GM12878 (cell line): ENCODE measurements around the gene QSOX1. TPM values are rescaled to one million over a fixed set of nuclear protein-coding genes. Genes with fewer than 3 reads are reported as not detected.

Experiments used
- ATAC-seq: fragments of 200-7000 bp; cut with Tn5 transposase; 3 replicates; pipeline ENCODE4 v1.9.1; 2020; ENCODE audit warnings: mild to moderate bottlenecking, moderate library complexity
- BruUV-seq: library from RNA; stranded (reverse); fragments of 400-500 nt; replicated peaks from 2 replicates; lab custom pipeline; 2021; lab: Mats Ljungman, UMichigan
- CTCF ChIA-PET: fragments of 300-600 bp; sonication (Branson Sonifier 250); formaldehyde crosslinking; extraction: SDS; loops from one replicate; lab custom pipeline; 2021; ENCODE audit warnings: inconsistent platforms; lab: Yijun Ruan, JAX
- POLR2A ChIA-PET: fragments of 350-600 bp; formaldehyde crosslinking; extraction: SDS; loops from one replicate; lab custom pipeline; 2021; ENCODE audit warnings: inconsistent platforms; lab: Charles Lee
- RAD21 ChIA-PET: fragments of 300-600 bp; sonication (Branson Sonifier 250); formaldehyde crosslinking; loops from one replicate; lab custom pipeline; 2023; ENCODE audit warnings: antibody characterized with exemption; ENCODE audit not compliant: unreplicated experiment; lab: Charles Lee
- SMC1A ChIA-PET: fragments of 300-600 bp; sonication (Branson Sonifier 250); formaldehyde crosslinking; loops from one replicate; lab custom pipeline; 2023; ENCODE audit not compliant: unreplicated experiment, uncharacterized antibody; lab: Charles Lee
- DNase-seq: peaks from one replicate; pipeline ENCODE4 v3.0.0-alpha.2; 2011; ENCODE audit warnings: low read depth, low spot score
- FAIRE-seq: peaks from 3 replicates; lab custom pipeline; 2011; peaks lifted over from hg19 to GRCh38; lab: Jason Lieb, UNC
- H2AFZ ChIP-seq: 2 replicates; pipeline ENCODE4 v1.6.0; 2011; ENCODE audit warnings: low read depth, low read length, control low read depth; ENCODE audit not compliant: control insufficient read depth
- H3K27ac ChIP-seq: 2 replicates; pipeline ENCODE4 v1.5.1; 2011; ENCODE audit warnings: control low read depth; ENCODE audit not compliant: control insufficient read depth, insufficient read depth
- H3K27me3 ChIP-seq, 2 experiments: replicated peaks in 1 of 2; 2 replicates each; pipeline versions ENCODE4 v1.6.0 to v1.6.1; 2011; ENCODE audit warnings: low read length in 1 of 2; ENCODE audit not compliant: control insufficient read depth in 2 of 2, insufficient read depth in 2 of 2
- H3K36me3 ChIP-seq, 2 experiments: 2 replicates each; pipeline ENCODE4 v1.5.1; 2011; ENCODE audit warnings: low read length in 1 of 2; ENCODE audit not compliant: control insufficient read depth in 2 of 2, insufficient read depth in 2 of 2
- H3K4me1 ChIP-seq: 2 replicates; pipeline ENCODE4 v1.6.1; 2011; ENCODE audit warnings: mild to moderate bottlenecking, low read length, moderate library complexity, mixed read lengths; ENCODE audit not compliant: control insufficient read depth, insufficient read depth
- H3K4me2 ChIP-seq: 2 replicates; pipeline ENCODE4 v1.6.0; 2011; ENCODE audit warnings: control low read depth; ENCODE audit not compliant: control insufficient read depth, insufficient read depth
- H3K4me3 ChIP-seq: fragments of 200-600 bp; sonication (generic); 2 replicates; pipeline ENCODE4 v1.5.1; 2016
- H3K79me2 ChIP-seq: 2 replicates; pipeline ENCODE4 v1.6.0; 2011; ENCODE audit warnings: low read length; ENCODE audit not compliant: control insufficient read depth, insufficient read depth
- H3K9ac ChIP-seq: 2 replicates; pipeline ENCODE4 v1.8.0; 2011; ENCODE audit warnings: low read length, control low read depth, mixed read lengths; ENCODE audit not compliant: control insufficient read depth, insufficient read depth
- H3K9me3 ChIP-seq: replicated peaks from 3 replicates; pipeline ENCODE4 v1.5.1; 2011; ENCODE audit warnings: mild to moderate bottlenecking, low read length; ENCODE audit not compliant: control insufficient read depth, insufficient read depth
- H4K20me1 ChIP-seq: 2 replicates; pipeline ENCODE4 v1.6.0; 2011; ENCODE audit not compliant: control insufficient read depth, insufficient read depth
- ATF2 ChIP-seq: IDR thresholded peaks from 2 replicates; pipeline ENCODE4 v1.6.1; 2012; ENCODE audit warnings: low read length, inconsistent platforms
- IRF3 ChIP-seq: fragments of 450-650 bp; IDR thresholded peaks from 2 replicates; pipeline ENCODE4 v1.6.1; 2014; ENCODE audit warnings: mild to moderate bottlenecking
- KDM1A ChIP-seq: fragments of 200-600 bp; sonication (generic); IDR thresholded peaks from 2 replicates; pipeline ENCODE4 v1.6.1; 2016; ENCODE audit warnings: borderline replicate concordance
- MYB ChIP-seq: fragments of 150-350 bp; IDR thresholded peaks from 2 replicates; pipeline ENCODE4 v1.6.1; 2014; ENCODE audit warnings: mild to moderate bottlenecking, low read depth, low read length, borderline replicate concordance
- NR2F1 ChIP-seq: fragments of 450-650 bp; conservative IDR thresholded peaks from 2 replicates; pipeline ENCODE4 v1.6.1; 2017; ENCODE audit warnings: mild to moderate bottlenecking
- NRF1 ChIP-seq: conservative IDR thresholded peaks from 2 replicates; pipeline ENCODE4 v1.6.1; 2011; ENCODE audit warnings: mild to moderate bottlenecking, low read depth, low read length, improper control_type of control experiment
- RELB ChIP-seq: fragments of 450-650 bp; IDR thresholded peaks from 2 replicates; pipeline ENCODE4 v1.6.1; 2017; ENCODE audit warnings: low read depth, mild to moderate bottlenecking, moderate library complexity
- RFX5 ChIP-seq: IDR thresholded peaks from 2 replicates; pipeline ENCODE4 v1.6.1; 2011; ENCODE audit warnings: low read depth, low read length, improper control_type of control experiment
- TCF12 ChIP-seq: IDR thresholded peaks from 2 replicates; pipeline ENCODE4 v1.6.1; 2011; ENCODE audit warnings: low read depth, mild to moderate bottlenecking, low read length
- WGBS: methylation state at CpG from one replicate; pipeline ENCODE4 v1.1.6; 2016; ENCODE audit warnings: low lambda C conversion rate; ENCODE audit not compliant: insufficient replicate concordance, insufficient coverage; ENCODE audit errors: missing lambda C conversion rate; 5-methylcytosine and 5-hydroxymethylcytosine counted together
- in situ Hi-C: fragments of 300-500 bp; cut with MboI; formaldehyde crosslinking; loops from 9 replicates; pipeline ENCODE4 v1.14.3; 2018; ENCODE audit warnings: mixed read lengths
- intact Hi-C: fragments of 100-400 bp; cut with micrococcal nuclease; formaldehyde crosslinking; loops from one replicate; pipeline ENCODE4 v1.14.2; 2022; ENCODE audit not compliant: unreplicated experiment
- polyA plus RNA-seq, 11 experiments: library from polyadenylated mRNA; depleted of rRNA in 4 of 11; unstranded in 6 of 11; stranded (reverse) in 5 of 11; fragments of >200 nt; fragmentation: Nextera tagmentation in 4 of 11; fragmentation: Illumina TruSeq in 1 of 11; extraction: Ambion mirVana in 4 of 11; extraction: Trizol in 1 of 11; gene quantifications; 1 replicate in 1 of 11; 2 replicates in 10 of 11; pipeline versions ENCODE4 v1.2.1 to v1.2.3, GENCODE V29; 2011 to 2016; ENCODE audit warnings: inconsistent platforms in 2 of 11, missing spikeins in 2 of 11, low read depth in 1 of 11
- total RNA-seq, 4 experiments: library from RNA; depleted of rRNA in 3 of 4; stranded (reverse); fragments of >200 nt in 3 of 4; fragmentation: Illumina TruSeq in 1 of 4; extraction: Trizol in 1 of 4; gene quantifications; 2 replicates each; pipeline versions ENCODE4 v1.2.1 to v1.2.3, GENCODE V29; 2013 to 2021

QSOX1 gene
- total and polyA plus RNA-seq, 10 of the 15 experiments (the other 5 are each of a cell fraction or from before 2014, with no cell fraction given): 1.8 to 31.3 (median 11.2) TPM

GRCh38 chr1:180190091-180190490 lies 35.4 kb downstream of the QSOX1 start:
- Histone ChIP-seq H2AFZ (no peak overlapping the region), H3K9ac (no peak overlapping the region), H3K4me1 (no peaks in the 10 kb centered on the region), H3K36me3 (peaks cover 0 to 8% of the 10 kb centered on the region in 2 experiments; a peak in 3 of 4 replicates), H3K27ac (no peak overlapping the region), H3K4me3 (no peak overlapping the region), H3K4me2 (no peak overlapping the region), H4K20me1 (no peaks in the 10 kb centered on the region), H3K79me2 (no peaks in the 10 kb centered on the region), H3K9me3 (no peaks in the 10 kb centered on the region), H3K27me3 (no peaks in the 10 kb centered on the region)
- in situ Hi-C loops (no loop called here), intact Hi-C loops (no loop called here)
- ChIA-PET RAD21 (no interaction called here), SMC1A (interaction anchor here (0.7 kb wide), 1 partner anchor 63 kb away, joined by 3 read pairs; no protein-coding TSS in a partner anchor), CTCF (interaction anchor here (0.6 to 4.0 kb wide), 5 partner anchors 8 to 304 kb away, joined by 3 to 36 read pairs (median 16); no protein-coding TSS in a partner anchor), POLR2A (no interaction called here)
- TF ChIP-seq MYB: no peak
- TF ChIP-seq NRF1: no peak
- no peak for TF ChIP-seq KDM1A
- TF ChIP-seq RELB: no peak
- TF ChIP-seq TCF12: no peak
- TF ChIP-seq ATF2: no peak
- TF ChIP-seq RFX5: no peak
- no peak for TF ChIP-seq IRF3
- TF ChIP-seq NR2F1: no peak
- BruUV-seq: no TSS peak
- WGBS: 75% methylated on average over 5 of the region's 5 CpGs
- no peak for DNase-seq
- no peak for FAIRE-seq
- no peak for ATAC-seq
